HG03575 (cell line): ENCODE results near the gene RPS24.
"Not testable (repeated sequence)": the region's sequence is repeated elsewhere in the genome, so short reads cannot be mapped to it uniquely, and the experiment has no call there.

Experiments
- ATAC-seq: cut with Tn5 transposase; IDR thresholded peaks from one replicate; pipeline ENCODE4 v1.9.1; 2021; ENCODE audit not compliant: unreplicated experiment, insufficient number of reproducible peaks, low FRiP score; ENCODE audit errors: extremely low read depth

RPS24 gene

DNA sequence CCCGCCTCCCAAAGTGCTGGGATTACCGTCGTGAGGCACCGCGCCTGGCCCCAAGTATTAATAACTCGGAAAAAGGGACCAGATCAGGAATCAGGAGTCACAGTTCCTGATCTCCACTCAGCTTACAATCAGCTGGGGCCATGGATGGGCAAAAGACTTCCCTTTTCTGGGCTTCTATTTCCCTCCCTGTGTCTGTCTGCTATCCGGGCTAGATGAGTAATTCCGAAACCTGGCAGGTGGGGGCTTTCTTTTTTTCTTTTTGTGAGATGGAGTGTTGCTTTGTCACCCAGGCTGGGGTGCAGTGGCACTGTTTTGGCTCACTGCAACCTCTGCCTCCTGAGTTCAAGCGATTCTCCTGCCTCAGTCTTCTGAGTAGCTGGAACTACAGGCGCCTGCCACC lies 11.6 kb downstream of the RPS24 start:
- no peak for ATAC-seq

DNA sequence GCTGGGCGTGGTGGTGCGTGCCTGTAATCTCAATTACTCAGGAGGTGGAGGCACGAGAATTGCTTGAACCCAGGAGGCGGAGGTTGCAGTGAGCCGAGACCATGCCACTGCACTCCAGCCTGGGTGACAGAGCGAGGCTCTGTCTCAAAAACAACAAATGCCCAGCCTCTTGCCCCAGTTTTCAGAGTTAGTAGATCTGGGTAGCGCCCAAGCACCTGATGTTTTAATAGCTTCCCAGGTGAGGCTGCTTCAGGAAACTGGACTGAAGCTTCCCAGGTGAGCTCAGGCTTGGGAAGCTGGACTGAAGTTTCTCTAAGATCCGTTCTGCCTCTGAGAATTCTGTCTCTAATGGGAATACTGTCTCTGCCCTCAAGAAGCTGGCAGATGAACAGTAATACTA lies 12.2 kb downstream of the RPS24 start:
- no peak for ATAC-seq

DNA sequence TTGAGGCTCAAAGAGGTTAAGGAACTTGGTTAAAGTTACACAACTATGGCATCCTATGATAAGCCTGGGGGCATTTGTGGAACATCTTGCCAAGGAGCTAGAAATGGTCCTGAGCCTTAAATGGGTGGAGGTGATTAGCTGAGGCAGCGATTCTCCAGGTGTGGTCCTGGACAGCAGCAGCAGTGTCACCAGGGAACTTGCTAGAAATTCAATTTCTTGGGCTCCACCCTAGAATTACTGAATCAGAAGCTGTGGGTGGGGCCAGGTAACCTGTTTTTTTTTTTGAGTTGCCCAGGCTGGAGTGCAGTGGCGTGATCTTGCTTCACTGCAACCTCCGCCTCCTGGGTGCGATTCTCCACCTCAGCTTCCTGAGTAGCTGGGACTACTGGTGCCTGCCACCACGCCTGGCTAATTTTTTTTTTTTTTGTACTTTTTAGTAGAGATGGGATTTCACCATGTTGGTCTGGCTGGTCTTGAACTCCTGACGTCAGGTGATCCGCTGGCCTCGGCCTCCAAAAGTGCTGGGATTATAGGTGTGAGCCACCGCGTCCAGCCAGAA lies 13.1 kb downstream of the RPS24 start:
- ATAC-seq: no peak

DNA sequence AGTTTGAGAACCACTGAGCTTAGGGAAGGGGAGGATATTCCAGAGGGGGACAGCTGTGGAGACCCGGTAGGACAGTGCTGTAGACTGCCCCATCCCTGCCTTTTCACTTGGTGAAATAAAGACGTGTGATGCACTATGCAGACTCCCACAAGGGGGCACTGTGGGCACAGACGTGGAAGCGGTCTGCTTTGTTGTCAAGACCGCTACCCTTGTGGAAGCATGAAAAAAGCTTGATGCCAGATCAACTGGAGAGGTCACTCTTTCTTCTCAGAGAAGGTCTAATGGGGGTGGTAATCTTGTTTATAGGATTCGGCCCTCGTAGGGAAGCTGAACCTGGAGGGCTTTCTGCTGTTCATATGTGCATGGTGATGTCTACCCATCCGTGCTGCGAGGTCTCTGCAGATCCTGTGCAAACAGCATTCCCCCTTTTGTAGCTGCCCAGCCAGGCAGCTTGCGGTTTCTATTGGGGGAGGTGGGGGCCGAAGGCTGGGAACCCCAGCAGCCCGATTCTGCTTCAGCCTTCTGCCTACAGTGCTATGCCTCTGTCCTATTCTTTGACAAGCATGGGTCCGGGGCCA lies 13.7 kb downstream of the RPS24 start:
- no peak for ATAC-seq

DNA sequence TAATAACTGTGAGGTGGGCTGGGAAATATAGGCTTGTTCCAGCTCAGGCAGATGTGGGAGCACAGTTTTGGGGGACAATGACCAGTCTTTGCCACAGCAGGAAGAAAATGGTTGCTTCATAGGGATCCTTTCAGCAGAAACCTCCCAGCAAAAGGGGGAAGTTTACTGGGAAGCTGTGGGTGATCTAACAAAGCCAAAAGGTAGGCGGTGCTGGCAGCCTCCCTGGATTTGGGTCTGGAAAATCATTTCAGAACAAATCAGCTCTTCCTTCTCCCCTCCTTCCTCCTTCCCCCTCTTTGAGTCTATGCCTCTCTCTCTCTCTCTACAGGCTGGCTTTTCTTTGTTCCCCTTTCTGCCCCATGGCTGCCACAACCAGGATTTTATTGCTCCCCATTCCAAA lies 16.2 kb downstream of the RPS24 start:
- no peak for ATAC-seq

DNA sequence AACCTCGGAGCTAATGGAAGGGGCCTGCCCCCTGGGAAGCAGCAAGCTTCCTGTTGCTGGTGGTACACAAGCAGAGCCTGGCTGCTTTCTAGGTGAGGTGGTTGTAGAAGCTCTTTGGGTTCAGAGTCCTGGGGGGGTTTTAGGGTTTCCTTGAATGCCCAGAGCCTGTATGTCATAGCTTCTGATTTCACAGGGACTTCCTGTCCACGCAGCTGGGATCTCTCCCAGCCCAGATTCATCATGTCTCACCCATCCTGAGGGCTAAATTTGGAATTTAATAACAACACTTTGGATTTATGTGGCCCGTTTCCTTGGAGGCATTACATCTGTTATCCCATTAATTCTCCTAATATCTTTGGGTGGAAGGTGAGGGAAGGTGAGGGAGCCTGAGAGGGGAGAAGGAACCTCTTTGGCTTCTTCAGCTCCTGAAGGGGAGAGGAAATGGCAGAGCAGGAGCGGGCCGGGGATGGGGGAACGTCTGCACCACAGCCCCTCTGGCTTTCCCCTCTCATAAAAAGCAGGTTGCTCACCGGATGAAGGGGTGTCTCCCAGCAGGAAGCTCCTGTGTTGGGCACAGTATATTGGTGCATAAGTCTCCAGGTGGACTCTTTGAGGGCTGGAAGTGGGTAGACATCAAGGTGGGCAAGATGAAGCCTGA lies 19.7 kb downstream of the RPS24 start:
- ATAC-seq: no peak

DNA sequence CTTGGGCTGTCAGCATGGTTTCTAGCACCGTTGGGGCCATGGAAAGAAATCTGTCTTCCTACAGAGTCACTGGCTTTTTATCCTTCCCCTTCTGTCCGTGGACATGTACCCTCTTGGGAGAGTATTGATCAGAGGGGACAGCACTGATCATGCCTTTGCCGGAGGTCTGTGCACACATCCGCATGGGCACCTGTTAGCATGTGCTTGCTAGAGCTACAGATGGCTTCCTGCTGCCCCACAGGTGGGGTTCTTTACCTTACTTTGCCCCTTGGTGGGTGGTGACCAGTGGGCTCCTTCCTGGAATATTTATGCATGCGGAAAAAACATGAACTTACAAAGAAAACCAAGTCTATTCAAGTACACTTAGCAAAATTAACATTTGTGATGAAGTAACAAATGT lies 24.9 kb downstream of the RPS24 start:
- ATAC-seq: no peak

DNA sequence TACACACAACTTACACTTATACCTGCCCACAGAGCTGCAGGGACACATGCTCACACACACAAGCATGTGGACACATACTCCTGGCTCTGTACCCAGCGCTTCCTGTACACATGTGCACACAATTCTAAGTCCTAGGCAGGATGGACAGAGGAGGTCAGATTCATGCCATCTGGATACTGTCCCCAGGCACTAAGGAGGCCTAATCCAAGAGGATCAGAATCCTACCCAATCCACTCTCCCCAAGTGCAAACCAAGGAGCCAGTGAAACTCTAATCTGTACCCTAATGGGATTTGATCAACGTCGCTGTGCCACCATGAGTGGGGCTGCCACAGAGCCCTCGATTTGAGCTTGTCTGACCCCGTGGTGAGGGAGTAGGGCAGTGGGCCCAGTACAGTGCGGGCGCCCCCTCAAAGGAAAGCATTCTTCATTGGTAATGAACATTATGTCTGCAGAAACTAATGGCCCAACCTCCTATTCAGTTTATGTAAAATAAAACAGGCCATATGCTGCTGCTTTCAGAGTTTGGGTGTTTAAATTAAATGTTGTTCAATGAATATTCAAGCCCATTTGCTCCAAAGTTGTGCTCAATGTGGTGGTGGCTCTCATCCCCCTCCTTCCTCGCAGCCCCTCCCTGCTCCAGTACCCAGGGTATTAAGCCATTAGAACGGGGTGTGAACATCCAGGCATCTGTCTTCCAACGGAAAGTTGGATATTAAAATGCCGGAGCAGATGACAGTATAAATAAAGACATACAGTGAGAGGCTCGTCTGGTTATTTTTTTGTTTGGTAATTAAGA lies 26.4 kb downstream of the RPS24 start:
- ATAC-seq: no peak

DNA sequence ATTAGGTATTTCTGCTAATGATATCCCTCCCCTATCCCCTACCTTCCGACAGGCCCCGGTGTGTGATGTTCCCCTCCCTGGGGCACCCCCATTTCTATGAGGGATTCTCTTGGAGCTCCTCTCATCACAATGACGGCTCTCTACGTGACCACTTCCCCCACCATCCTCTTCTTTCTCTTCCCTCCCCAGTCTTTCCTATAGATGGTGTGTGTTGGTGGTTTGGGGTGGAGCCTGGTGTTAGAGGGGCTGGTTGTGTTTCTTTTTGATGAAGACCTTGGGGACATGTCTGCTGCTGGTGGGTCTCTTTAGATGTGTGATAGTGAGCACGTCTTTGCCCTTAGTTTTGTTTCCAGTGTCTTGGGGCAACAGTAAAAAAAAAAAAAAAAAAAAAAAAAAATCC lies 28.6 kb downstream of the RPS24 start:
- ATAC-seq: no peak

DNA sequence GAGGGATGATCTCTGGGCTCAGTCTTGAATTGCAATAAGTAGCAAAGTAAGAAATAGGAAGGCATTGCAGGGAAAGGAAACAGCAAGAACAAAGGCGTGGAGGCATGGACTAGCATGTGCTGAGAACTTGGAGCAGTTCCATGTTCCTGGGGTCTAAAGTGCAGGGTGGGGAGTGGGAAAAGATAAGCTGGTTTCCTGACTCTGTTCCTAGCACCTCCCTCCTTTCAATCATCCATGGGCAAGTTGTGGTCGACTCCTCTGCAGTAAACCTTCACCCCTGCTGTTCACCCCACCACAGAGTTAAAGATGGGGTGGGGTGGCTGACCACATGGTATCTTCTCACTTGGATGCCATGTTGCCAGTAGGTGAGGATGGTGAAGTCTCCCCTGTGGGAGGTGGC lies 29.6 kb downstream of the RPS24 start:
- ATAC-seq: no peak

DNA sequence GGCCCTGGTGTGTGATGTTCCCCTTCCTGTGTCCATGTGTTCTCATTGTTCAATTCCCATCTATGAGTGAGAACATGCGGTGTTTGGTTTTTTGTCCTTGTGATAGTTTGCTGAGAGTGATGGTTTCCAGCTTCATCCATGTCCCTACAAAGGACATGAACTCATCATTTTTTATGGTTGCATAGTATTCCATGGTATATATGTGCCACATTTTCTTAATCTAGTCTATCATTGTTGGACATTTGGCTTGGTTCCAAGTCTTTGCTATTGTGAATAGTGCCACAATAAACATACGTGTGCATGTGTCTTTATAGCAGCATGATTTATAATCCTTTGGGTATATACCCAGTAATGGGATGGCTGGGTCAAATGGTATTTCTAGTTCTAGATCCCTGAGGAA lies 31.3 kb downstream of the RPS24 start:
- ATAC-seq: not testable (repeated sequence)

DNA sequence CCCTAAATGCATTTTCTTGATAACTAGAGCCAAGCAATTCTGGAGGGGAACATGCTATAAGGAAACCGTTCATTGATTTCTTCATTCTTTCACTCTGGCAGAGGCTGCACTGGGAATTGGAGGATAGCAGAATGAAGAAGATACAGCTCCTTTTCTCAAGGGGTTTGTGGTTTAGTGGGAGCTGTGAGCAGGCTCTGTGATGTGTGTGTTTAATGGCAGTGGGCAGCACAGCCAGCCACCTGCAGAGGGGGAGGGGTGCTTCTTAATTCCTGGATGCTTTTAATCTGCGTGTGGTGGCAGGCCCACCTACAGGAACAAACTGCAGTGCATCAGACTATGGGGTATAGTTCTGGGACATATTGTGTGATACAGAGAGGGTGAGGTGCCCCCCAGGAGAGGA lies 31.9 kb downstream of the RPS24 start:
- ATAC-seq: no peak

DNA sequence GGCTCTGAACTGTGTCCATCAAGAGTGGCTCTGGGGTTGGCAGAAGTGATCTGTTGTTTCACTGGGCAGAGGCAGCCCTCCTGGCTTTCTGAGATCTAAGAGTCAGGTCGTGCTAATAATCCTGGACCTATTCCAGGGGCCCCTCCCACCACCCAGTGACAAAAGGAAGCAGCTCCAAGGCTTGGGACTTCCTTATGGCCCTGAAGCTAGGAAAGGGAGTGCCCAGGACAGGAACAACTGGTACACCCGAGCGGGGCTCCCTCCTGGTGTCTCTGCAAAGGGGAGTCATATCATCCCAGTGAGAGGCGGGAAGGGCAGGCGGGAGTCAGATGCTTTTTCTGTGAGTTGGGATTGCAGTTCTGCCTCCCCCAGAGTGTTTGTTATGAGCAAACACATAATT lies 32.3 kb downstream of the RPS24 start:
- no peak for ATAC-seq

DNA sequence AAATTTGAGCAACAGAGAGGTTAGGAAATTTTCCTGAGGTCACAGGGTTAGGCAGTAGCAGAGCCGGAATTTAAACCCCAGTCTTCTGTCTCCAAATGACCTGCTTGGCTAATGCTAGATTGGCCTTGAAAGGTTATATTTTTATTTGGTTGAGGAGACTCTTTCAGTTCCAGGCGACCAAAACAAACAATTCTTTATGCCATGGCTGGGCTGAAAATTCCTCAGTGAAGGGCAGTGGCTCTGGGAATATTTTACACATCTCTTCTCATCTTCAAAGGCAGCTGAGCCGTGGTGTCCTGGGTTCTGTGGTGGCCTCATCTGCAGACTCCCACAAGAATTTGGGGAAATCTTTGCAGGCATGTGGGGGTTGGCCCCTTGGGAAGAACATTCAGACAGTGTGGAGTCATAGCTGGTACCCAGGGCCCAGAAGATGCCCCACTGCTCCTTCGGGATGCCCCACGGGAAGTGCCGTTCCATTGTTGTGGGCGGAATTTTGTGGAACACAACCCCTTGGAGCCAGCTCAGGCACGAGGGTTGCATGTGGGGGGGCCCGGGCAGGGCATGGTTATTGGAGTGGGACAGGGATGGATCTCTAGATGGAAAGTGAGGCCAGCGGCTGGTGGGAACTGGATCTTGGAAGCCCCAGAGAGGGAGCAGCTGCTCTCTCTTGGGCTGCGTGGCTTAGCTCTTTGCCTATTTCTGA lies 33.2 kb downstream of the RPS24 start:
- no peak for ATAC-seq

DNA sequence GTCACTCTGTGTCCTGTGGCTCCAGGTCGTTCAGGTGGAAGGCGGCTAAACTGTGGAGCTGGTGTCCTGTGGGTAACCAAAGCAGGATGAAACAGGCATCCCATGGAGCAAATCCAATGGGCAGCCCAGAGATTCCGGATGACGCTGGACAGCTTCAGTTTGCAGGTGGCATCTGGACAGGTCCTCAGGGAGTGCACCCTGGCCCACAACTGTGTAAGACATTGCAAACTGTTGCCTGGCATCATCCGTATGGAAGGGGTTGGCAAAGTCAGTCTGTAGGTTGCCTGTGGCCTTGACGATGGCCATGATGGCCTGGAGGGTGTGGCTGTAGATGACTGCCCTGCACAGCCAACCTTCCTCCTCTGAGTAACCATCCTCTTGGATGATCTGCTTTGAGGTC lies 35.5 kb downstream of the RPS24 start:
- ATAC-seq: no peak

DNA sequence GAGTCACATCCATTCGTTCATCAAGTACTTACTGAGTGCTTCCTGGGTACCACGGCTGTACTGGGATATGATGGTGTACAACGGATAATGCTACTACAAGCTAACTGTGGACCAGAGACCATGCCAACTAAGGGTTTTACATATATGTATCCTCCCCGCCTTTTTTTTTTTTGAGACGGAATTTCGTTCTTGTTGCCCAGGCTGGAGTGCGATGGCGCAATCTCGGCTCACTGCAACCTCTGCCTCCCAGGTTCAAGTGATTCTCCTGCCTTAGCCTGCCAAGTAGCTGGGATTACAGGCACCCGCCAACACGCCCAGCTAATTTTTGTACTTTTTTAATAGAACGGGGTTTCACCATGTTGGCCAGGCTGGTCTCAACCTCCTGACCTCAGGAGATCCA lies 36.4 kb downstream of the RPS24 start:
- ATAC-seq: not testable (repeated sequence)

DNA sequence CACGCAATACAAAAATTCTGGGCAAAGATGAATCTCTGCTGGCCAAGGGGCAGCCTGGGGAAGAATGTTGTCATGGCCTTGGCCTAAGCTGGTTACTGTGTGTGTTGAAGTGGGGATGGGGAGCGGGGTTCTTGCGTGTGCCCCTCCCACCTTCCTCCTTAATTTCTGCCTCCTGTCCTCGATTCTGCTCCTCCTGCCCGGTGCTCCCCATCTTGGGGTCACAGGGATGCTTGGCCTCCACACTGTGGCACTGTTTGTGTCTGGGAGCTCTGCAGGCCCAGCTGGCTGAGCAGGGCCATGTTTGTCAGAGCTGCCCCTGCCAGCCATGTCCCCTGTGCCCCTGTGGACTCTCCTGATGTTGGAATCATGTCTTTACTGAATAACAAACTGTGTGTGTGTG lies 37.1 kb downstream of the RPS24 start:
- no peak for ATAC-seq

DNA sequence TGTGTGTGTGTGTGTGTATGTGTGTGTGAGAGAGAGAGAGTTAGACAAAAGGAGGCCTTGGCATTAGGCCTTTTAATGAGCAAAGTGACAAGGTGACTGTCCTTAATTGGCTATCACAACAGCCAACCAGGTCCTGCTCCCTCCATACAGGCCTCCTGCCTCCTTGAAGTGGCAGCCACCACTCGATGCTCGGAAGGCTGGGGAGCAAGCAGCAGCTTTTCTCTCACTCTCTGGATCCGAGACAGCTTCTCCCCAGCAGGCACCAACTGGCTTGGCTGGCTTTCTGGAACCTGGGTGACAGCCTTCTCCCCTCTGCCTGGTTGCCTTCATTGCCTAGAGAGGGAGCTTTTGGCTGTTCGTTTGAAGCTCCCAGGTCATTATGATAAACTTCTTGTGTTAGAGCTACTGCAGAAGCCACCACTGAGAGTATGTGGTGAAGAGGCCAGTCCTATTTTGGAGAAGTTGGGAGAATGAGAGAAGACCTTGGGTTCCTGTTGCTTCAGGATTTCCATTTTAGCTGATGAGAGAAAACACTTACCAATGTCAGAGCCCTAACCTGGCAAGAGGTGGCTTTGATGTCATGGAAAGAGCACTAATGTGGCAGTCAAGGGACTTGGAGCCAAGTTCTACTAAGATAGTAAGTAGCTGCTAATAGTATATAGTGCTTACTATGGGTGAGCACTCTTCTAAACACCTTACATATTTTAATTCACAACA lies 37.6 kb downstream of the RPS24 start:
- no peak for ATAC-seq

DNA sequence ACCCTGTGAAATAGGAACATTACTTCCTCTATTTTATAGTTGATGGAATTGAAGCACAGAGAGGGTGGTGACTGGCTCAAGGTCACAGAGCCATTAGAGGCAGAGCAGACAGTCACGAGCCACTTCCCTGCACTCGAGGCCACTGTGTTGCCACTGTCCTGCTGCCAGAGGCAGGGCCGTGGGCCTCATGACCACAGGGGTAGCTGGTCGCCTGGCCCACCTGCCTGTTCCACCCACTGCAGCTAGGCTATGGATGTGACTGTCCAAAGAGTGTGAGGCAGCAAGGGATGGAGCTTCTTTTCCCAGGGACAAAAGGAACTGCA lies 38.2 kb downstream of the RPS24 start:
- no peak for ATAC-seq
